HepG2 (cell line): ENCODE measurements around the gene ZPLD1.

Experiments
- EP300 ChIP-seq, 3 experiments: sonication (generic) in 1 of 3; formaldehyde crosslinking in 1 of 3; IDR thresholded peaks; 2 replicates each; pipeline versions ENCODE4 v1.5.1 to v1.6.1; 2011 to 2020; ENCODE audit warnings: low read depth in 2 of 3, low read length in 2 of 3, borderline replicate concordance in 1 of 3, improper control_type of control experiment in 1 of 3, mild to moderate bottlenecking in 1 of 3, missing genetic modification reagents in 1 of 3, moderate library complexity in 1 of 3
- NFYB ChIP-seq: sonication (generic); formaldehyde crosslinking; IDR thresholded peaks from 2 replicates; pipeline ENCODE4 v1.4.0; 2020; ENCODE audit warnings: missing genetic modification reagents
- POLR2AphosphoS5 ChIP-seq: IDR thresholded peaks from 2 replicates; pipeline ENCODE4 v1.6.1; 2012; ENCODE audit warnings: low read depth, low read length
- TBL1XR1 ChIP-seq: fragments of 150-350 bp; IDR thresholded peaks from 2 replicates; pipeline ENCODE4 v1.6.1; 2014; ENCODE audit warnings: borderline replicate concordance, low read length; ENCODE audit not compliant: partially characterized antibody
- ZKSCAN5 ChIP-seq: sonication (generic); formaldehyde crosslinking; IDR thresholded peaks from 2 replicates; pipeline ENCODE4 v1.5.1; 2020; ENCODE audit warnings: mild to moderate bottlenecking, missing genetic modification reagents
- TF ChIP-seq, protein P1 (sequence below): sonication (generic); formaldehyde crosslinking; IDR thresholded peaks from 2 replicates; pipeline ENCODE4 v1.5.0; 2020; ENCODE audit warnings: mild to moderate bottlenecking, missing genetic modification reagents, moderate library complexity

DNA sequence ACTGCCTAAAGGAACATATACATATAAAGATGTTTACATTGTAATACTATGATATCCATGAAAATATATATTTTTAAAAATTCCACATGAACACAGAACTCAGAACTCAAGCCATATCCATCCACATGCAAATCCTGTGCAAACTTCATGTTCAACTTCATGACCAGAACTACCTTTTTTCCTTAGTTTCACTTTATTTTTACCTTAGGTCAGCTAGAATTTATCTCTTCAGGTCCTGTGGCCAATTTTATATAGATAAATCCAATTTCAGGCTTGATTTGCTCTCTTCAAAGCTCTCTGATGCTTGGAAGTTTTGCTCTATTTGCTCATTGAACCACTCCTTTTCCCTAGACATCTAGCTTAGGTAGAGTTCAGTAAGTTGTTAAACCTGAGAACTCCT lies 38.8 kb downstream of the ZPLD1 start:
- no peak for TF ChIP-seq EP300 (IDR thresholded peaks at IDR 0.05; ENCODE audit: low read depth in 2 of 2, low read length in 2 of 2)
- no peak for TF ChIP-seq EP300 (CRISPR knock-in tag; IDR thresholded peaks at IDR 0.05; ENCODE audit: borderline replicate concordance)
- no peak for TF ChIP-seq TBL1XR1
- TF ChIP-seq, protein P1, sequence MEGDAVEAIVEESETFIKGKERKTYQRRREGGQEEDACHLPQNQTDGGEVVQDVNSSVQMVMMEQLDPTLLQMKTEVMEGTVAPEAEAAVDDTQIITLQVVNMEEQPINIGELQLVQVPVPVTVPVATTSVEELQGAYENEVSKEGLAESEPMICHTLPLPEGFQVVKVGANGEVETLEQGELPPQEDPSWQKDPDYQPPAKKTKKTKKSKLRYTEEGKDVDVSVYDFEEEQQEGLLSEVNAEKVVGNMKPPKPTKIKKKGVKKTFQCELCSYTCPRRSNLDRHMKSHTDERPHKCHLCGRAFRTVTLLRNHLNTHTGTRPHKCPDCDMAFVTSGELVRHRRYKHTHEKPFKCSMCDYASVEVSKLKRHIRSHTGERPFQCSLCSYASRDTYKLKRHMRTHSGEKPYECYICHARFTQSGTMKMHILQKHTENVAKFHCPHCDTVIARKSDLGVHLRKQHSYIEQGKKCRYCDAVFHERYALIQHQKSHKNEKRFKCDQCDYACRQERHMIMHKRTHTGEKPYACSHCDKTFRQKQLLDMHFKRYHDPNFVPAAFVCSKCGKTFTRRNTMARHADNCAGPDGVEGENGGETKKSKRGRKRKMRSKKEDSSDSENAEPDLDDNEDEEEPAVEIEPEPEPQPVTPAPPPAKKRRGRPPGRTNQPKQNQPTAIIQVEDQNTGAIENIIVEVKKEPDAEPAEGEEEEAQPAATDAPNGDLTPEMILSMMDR, result no peak
- no peak for TF ChIP-seq ZKSCAN5 (CRISPR knock-in tag)
- no peak for TF ChIP-seq POLR2AphosphoS5
- TF ChIP-seq NFYB (CRISPR knock-in tag), result no peak
